Ishikawa (cell line): ENCODE measurements around the gene ZRANB3.

ENCODE experiments used
- CEBPB ChIP-seq: IDR thresholded peaks from 2 replicates; pipeline ENCODE4 v1.6.1; 2012
- CREB1 ChIP-seq: IDR thresholded peaks from 2 replicates; pipeline ENCODE4 v1.6.1; 2012; ENCODE audit warnings: low read depth
- EGR1 ChIP-seq: IDR thresholded peaks from 2 replicates; pipeline ENCODE4 v1.6.1; 2012
- EP300 ChIP-seq: IDR thresholded peaks from 2 replicates; pipeline ENCODE4 v1.6.1; 2012; ENCODE audit warnings: borderline replicate concordance
- FOXM1 ChIP-seq: IDR thresholded peaks from 2 replicates; pipeline ENCODE4 v1.6.1; 2012; ENCODE audit warnings: low read depth, borderline replicate concordance
- NFIC ChIP-seq: IDR thresholded peaks from 2 replicates; pipeline ENCODE4 v1.6.1; 2012
- RAD21 ChIP-seq: IDR thresholded peaks from 2 replicates; pipeline ENCODE4 v1.6.1; 2012; ENCODE audit warnings: low read depth
- TAF1 ChIP-seq: IDR thresholded peaks from 2 replicates; pipeline ENCODE4 v1.6.1; 2012; ENCODE audit warnings: low read depth, mild to moderate bottlenecking
- TCF12 ChIP-seq: IDR thresholded peaks from 2 replicates; pipeline ENCODE4 v1.6.1; 2012; ENCODE audit warnings: low read depth
- TEAD4 ChIP-seq: IDR thresholded peaks from 2 replicates; pipeline ENCODE4 v1.6.1; 2012
- YY1 ChIP-seq: IDR thresholded peaks from 2 replicates; pipeline ENCODE4 v1.6.1; 2012; ENCODE audit warnings: low read depth
- ZBTB7A ChIP-seq: IDR thresholded peaks from 2 replicates; pipeline ENCODE4 v1.6.1; 2012; ENCODE audit warnings: low read depth
- TF ChIP-seq, protein P1 (sequence below): IDR thresholded peaks from 2 replicates; pipeline ENCODE4 v1.6.1; 2012
- TF ChIP-seq, protein P2 (sequence below): IDR thresholded peaks from 2 replicates; pipeline ENCODE4 v1.6.1; 2012
- TF ChIP-seq, protein P3 (sequence below): IDR thresholded peaks from 2 replicates; pipeline ENCODE4 v1.6.1; 2012; ENCODE audit warnings: low read depth, mild to moderate bottlenecking

Gene ZRANB3

DNA sequence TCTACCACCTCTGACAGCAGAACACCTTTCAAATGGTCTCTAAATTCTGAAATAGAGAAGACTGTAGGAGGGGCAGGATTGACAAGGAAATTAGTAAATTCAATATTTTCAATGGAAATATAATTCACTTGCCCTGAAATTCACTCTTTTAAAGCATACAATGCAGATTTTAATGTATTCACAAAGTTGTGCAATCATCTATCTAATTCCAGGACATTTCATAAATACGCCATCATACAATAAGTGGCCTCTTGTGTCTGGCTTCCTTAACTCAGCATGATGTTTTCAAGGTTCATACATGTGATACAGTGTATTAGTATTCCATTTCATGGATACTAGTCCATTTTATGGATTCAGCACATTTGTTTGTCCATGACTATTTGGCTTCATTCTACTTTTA, 74.2 kb downstream of the ZRANB3 start:
- no peak for TF ChIP-seq FOXM1
- no peak for TF ChIP-seq CREB1
- no peak for TF ChIP-seq CEBPB
- TF ChIP-seq, protein P1, sequence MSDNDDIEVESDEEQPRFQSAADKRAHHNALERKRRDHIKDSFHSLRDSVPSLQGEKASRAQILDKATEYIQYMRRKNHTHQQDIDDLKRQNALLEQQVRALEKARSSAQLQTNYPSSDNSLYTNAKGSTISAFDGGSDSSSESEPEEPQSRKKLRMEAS: no peak
- TF ChIP-seq EP300: no peak

DNA sequence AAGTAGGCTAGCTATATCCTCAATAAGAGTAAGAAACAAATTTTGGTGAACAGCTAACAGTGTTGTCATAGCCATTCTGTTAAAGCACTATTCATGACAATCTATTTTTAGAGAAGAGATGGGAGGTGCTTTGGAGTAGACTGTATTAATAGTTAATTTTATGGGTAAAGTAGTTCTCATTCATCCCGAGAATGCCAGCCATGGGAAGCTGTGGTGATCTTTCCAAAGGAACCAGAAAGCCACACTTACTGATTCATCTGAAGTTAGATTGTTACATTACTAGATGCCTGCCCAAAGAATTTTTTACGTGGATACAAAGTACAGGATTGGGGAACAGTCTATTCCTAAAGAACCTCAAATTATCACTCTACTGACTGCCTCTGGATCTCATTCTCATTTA, 74.6 kb downstream of the ZRANB3 start:
- TF ChIP-seq CEBPB (no peak), TCF12 (no peak), YY1 (no peak), TEAD4 (no peak), NFIC (no peak), FOXM1 (no peak), CREB1 (no peak), EGR1 (no peak), ZBTB7A (no peak), EP300 (no peak), TAF1 (no peak), RAD21 (no peak)
- TF ChIP-seq, protein P2, sequence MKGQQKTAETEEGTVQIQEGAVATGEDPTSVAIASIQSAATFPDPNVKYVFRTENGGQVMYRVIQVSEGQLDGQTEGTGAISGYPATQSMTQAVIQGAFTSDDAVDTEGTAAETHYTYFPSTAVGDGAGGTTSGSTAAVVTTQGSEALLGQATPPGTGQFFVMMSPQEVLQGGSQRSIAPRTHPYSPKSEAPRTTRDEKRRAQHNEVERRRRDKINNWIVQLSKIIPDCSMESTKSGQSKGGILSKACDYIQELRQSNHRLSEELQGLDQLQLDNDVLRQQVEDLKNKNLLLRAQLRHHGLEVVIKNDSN: no peak
- TF ChIP-seq, protein P1: no peak
- TF ChIP-seq, protein P3, sequence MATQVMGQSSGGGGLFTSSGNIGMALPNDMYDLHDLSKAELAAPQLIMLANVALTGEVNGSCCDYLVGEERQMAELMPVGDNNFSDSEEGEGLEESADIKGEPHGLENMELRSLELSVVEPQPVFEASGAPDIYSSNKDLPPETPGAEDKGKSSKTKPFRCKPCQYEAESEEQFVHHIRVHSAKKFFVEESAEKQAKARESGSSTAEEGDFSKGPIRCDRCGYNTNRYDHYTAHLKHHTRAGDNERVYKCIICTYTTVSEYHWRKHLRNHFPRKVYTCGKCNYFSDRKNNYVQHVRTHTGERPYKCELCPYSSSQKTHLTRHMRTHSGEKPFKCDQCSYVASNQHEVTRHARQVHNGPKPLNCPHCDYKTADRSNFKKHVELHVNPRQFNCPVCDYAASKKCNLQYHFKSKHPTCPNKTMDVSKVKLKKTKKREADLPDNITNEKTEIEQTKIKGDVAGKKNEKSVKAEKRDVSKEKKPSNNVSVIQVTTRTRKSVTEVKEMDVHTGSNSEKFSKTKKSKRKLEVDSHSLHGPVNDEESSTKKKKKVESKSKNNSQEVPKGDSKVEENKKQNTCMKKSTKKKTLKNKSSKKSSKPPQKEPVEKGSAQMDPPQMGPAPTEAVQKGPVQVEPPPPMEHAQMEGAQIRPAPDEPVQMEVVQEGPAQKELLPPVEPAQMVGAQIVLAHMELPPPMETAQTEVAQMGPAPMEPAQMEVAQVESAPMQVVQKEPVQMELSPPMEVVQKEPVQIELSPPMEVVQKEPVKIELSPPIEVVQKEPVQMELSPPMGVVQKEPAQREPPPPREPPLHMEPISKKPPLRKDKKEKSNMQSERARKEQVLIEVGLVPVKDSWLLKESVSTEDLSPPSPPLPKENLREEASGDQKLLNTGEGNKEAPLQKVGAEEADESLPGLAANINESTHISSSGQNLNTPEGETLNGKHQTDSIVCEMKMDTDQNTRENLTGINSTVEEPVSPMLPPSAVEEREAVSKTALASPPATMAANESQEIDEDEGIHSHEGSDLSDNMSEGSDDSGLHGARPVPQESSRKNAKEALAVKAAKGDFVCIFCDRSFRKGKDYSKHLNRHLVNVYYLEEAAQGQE: no peak

DNA sequence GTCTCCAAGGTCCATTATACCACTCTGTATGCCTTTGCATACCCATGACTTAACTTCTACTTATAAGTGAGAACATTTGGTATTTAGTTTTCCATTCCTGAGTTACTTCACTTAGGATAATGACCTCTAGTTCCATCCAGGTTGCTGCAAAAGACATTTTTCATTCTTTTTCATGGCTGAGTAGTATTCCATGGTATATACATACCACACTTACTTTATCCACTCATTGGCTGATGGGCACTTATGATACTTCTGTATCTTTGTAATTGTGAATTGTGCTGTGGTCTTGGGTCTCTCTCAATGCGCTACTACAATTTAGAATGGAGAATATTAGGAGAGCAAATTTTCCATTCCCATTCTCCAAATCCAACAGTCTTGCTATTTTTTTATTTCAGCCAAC, 76.4 kb downstream of the ZRANB3 start:
- TF ChIP-seq FOXM1 (no peak), RAD21 (no peak), EP300 (no peak), TCF12 (no peak), EGR1 (no peak), TAF1 (no peak), CEBPB (no peak)
- TF ChIP-seq, protein P2: no peak
- TF ChIP-seq, protein P1: no peak

DNA sequence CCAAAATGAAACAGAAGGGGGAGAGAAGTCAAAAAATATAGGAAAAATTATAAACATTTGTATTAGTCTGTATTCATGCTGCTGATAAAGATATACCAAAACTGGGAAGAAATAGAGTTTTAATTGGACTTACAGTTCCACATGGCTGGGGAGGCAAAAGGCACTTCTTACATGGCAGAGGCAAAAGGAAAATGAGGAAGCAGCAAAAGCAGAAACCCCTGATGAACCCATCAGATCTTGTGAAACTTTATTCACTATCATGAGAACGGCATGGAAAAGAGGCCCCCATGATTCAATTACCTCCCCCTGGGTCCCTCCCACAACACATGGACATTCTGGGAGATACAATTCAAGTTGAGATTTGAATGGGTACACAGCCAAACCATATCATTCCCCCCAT, 79.1 kb downstream of the ZRANB3 start:
- no peak for TF ChIP-seq NFIC
- TF ChIP-seq FOXM1: no peak
- no peak for TF ChIP-seq RAD21
- TF ChIP-seq TCF12: no peak
- TF ChIP-seq EGR1: no peak
- TF ChIP-seq EP300: no peak
- TF ChIP-seq, protein P3: no peak
- TF ChIP-seq TEAD4: no peak
- no peak for TF ChIP-seq CREB1
- TF ChIP-seq, protein P2: no peak
- TF ChIP-seq YY1: no peak
- TF ChIP-seq, protein P1: no peak
- no peak for TF ChIP-seq CEBPB
- no peak for TF ChIP-seq TAF1
- TF ChIP-seq ZBTB7A: no peak

DNA sequence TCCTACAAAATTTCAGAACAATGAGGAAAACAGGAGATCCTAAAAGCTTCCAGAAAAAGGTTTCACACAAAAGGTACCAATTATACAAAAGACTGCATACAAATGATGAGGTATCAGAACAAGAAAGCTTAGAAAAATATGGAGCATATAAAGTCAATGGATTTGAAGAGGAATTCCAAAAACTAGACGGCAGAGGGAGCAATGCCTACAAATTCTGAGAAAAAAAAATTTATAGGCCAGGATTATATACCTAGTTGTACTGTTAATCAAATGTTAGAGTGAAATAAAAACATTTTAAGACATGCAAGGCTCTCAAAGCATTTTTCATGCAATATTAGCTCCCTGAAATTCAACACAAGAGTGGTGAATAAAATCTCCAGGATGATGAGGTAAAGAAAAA, 106.2 kb downstream of the ZRANB3 start:
- no peak for TF ChIP-seq CREB1
- no peak for TF ChIP-seq CEBPB
- no peak for TF ChIP-seq YY1
- TF ChIP-seq TCF12: no peak
- TF ChIP-seq, protein P1: no peak
- TF ChIP-seq, protein P2: no peak
- no peak for TF ChIP-seq ZBTB7A
- TF ChIP-seq EGR1: no peak
